Activated naive CD8-positive, alpha-beta T cell treated with anti-CD3 and anti-CD28 coated beads, Interleukin-2, amount 50 U/mL, for 16 hours (primary cell): ENCODE results near the gene FSHR.

Experiments
- DNase-seq: peaks from one replicate; pipeline ENCODE4 v3.0.0-alpha.2; 2020; ENCODE audit warnings: low read depth, low spot score

The FSHR gene

GRCh38 chr2:49113046-49113445 lies 41.3 kb downstream of the FSHR start:
- no peak for DNase-seq

GRCh38 chr2:49111456-49111855 lies 42.9 kb downstream of the FSHR start:
- no peak for DNase-seq

- DNase-seq = no peak
Measured at GRCh38 chr2:49111006-49111405, 43.3 kb downstream of the FSHR start.

GRCh38 chr2:49110571-49110970 lies 43.7 kb downstream of the FSHR start:
- DNase-seq = no peak

- DNase-seq = no peak
Measured at GRCh38 chr2:49108851-49109250, 45.5 kb downstream of the FSHR start.

GRCh38 chr2:49108436-49108835 lies 45.9 kb downstream of the FSHR start:
- DNase-seq = no peak

- no peak for DNase-seq
Measured at GRCh38 chr2:49105506-49105905, 48.8 kb downstream of the FSHR start.

- no peak for DNase-seq
Measured at GRCh38 chr2:49102146-49102545, 52.2 kb downstream of the FSHR start.

GRCh38 chr2:49080681-49081080 lies 73.6 kb downstream of the FSHR start:
- no peak for DNase-seq

GRCh38 chr2:49070716-49071115 lies 83.6 kb downstream of the FSHR start:
- DNase-seq = no peak

- no peak for DNase-seq
Measured at GRCh38 chr2:49069829-49070228, 84.5 kb downstream of the FSHR start.

GRCh38 chr2:49068613-49069012 lies 85.7 kb downstream of the FSHR start:
- DNase-seq = no peak

- no peak for DNase-seq
Measured at GRCh38 chr2:49067971-49068370, 86.3 kb downstream of the FSHR start.

- no peak for DNase-seq
Measured at GRCh38 chr2:49053156-49053555, 101.2 kb downstream of the FSHR start.

- no peak for DNase-seq
Measured at GRCh38 chr2:49050265-49050664, 104.0 kb downstream of the FSHR start.

- no peak for DNase-seq
Measured at GRCh38 chr2:49049161-49049560, 105.2 kb downstream of the FSHR start.

GRCh38 chr2:49045083-49045482 lies 109.2 kb downstream of the FSHR start:
- DNase-seq = no peak

- no peak for DNase-seq
Measured at GRCh38 chr2:49044350-49045079, 109.8 kb downstream of the FSHR start.

- no peak for DNase-seq
Measured at GRCh38 chr2:49043405-49043982, 110.8 kb downstream of the FSHR start.

GRCh38 chr2:49042488-49042887 lies 111.8 kb downstream of the FSHR start:
- no peak for DNase-seq

- DNase-seq = no peak
Measured at GRCh38 chr2:49041061-49041460, 113.3 kb downstream of the FSHR start.

- DNase-seq = no peak
Measured at GRCh38 chr2:49037197-49037596, 117.1 kb downstream of the FSHR start.

GRCh38 chr2:49035481-49035880 lies 118.8 kb downstream of the FSHR start:
- no peak for DNase-seq
